AG04450 (cell line): ENCODE measurements around the gene SLC46A1. TPM values are rescaled to one million over a fixed set of nuclear protein-coding genes. Genes with fewer than 3 reads are reported as not detected.
A peak's percentile ranks its signal among the peaks of the same experiment; 100 is the strongest.

ENCODE experiments used
- CTCF ChIA-PET: fragments of 300-600, 350-600 bp; formaldehyde crosslinking; extraction: SDS; loops from one replicate; lab custom pipeline; 2022; ENCODE audit warnings: antibody characterized with exemption, inconsistent platforms; lab: Charles Lee
- POLR2A ChIA-PET: fragments of 350-600 bp; formaldehyde crosslinking; extraction: SDS; loops from one replicate; lab custom pipeline; 2021; ENCODE audit warnings: antibody characterized with exemption, inconsistent platforms; lab: Yijun Ruan, JAX
- DNase-seq: peaks from one replicate; pipeline ENCODE4 v3.0.0-alpha.2; 2011; ENCODE audit warnings: low read depth, low spot score
- H3K27ac ChIP-seq: one replicate; pipeline ENCODE4 v1.5.1; 2012; ENCODE audit warnings: low read depth, low read length, control low read depth
- H3K27me3 ChIP-seq: one replicate; pipeline ENCODE4 v1.6.0; 2012; ENCODE audit warnings: low read length; ENCODE audit not compliant: control insufficient read depth, insufficient read depth
- H3K4me3 ChIP-seq: 2 replicates; pipeline ENCODE4 v1.5.1; 2011; ENCODE audit warnings: mild to moderate bottlenecking, low read depth, low read length, control low read depth
- H3K9me3 ChIP-seq: 2 replicates; pipeline ENCODE4 v1.5.1; 2012; ENCODE audit warnings: low read length; ENCODE audit not compliant: control insufficient read depth, insufficient read depth
- polyA plus RNA-seq: library from polyadenylated mRNA; depleted of rRNA; stranded (reverse); fragments of >200 nt; gene quantifications from 2 replicates; pipeline ENCODE4 v1.2.3, GENCODE V29; 2011
- TF ChIP-seq, protein P1 (sequence below): IDR thresholded peaks from 2 replicates; pipeline ENCODE4 v1.5.1; 2011; ENCODE audit warnings: low read depth, low read length, control low read depth, inconsistent platforms

SLC46A1 gene
- polyA plus RNA-seq, 1 experiment: 2.5 TPM

DNA sequence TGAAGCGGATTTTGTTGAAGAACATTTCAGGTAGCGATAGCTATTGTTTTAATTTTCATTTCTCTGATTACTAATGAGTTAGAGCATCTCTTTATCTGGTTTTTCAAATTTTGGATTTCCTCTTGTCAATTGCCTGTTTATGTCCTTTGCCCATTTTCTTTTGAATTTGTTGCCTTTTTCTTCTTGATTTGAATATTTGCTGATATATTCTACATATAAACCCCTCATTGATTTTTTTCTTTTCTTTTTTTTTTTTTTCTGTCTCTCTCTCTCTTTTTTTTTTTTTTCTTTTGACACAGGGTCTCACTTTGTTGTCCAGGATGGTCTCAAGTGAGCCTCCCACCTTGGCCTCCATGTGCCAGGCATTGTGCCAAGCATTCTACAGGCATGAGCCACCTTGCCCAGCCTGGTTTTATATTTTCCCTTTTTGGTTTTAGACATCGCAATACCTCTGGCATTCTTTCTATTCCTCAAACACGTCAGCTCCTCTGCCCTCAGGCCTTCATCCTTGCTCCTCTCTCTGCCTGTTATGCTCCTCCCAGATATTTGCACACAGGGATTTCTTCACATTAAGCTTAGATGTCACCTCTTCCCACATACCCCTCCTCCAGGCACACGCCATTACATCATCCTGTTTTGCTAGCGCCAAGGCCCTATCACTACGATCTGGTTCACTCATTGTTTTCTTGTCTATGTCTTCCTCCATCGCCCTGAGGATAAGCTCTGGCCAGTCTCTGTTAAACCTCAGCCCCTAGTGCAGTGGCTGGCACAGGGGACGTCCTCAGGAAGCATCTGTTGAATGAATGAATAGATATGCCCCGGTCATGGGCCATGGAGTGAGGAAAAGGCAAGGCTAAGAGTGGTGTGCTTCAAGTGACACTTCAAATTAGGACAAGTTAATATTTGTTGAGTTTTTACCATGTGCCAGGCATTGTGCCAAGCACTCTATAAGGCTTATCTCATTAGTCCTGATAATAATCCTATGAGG, 25.9 kb downstream of the SLC46A1 start:
- ChIA-PET CTCF (interaction anchor here (0.7 to 1.3 kb wide), 2 partner anchors 36 kb away, joined by 3 to 5 read pairs; no protein-coding TSS in a partner anchor), POLR2A (no interaction called here)
- Histone ChIP-seq H3K27ac (no peak overlapping the region), H3K9me3 (no peaks in the 10 kb centered on the region; the same call in 1 of the 2 replicates), H3K4me3 (no peak overlapping the region), H3K27me3 (no peaks in the 10 kb centered on the region)
- DNase-seq: no peak
- TF ChIP-seq, protein P1, sequence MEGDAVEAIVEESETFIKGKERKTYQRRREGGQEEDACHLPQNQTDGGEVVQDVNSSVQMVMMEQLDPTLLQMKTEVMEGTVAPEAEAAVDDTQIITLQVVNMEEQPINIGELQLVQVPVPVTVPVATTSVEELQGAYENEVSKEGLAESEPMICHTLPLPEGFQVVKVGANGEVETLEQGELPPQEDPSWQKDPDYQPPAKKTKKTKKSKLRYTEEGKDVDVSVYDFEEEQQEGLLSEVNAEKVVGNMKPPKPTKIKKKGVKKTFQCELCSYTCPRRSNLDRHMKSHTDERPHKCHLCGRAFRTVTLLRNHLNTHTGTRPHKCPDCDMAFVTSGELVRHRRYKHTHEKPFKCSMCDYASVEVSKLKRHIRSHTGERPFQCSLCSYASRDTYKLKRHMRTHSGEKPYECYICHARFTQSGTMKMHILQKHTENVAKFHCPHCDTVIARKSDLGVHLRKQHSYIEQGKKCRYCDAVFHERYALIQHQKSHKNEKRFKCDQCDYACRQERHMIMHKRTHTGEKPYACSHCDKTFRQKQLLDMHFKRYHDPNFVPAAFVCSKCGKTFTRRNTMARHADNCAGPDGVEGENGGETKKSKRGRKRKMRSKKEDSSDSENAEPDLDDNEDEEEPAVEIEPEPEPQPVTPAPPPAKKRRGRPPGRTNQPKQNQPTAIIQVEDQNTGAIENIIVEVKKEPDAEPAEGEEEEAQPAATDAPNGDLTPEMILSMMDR: no peak

DNA sequence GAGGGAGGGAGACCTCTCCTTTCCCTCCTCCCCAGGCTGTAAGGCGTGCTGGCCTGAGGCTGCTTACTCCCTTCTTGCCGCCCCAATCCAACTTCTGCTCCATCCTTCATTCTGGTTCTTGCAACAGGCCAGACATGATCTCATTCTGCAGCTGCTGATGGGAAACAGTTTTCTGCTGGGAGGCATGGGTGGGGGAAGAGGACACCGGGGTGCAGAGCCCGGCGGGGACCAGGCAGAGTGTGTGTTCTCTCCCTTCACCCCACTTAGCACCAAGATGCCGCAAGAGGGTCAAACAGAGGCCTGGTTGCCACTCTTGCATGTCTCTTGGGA, 33.1 kb downstream of the SLC46A1 start:
- no peaks in the 10 kb centered on the region for H3K27me3 ChIP-seq
- peak overlapping the region; percentile 69 for H3K4me3 ChIP-seq
- TF ChIP-seq, protein P1: no peak
- no peak overlapping the region for H3K27ac ChIP-seq
- ChIA-PET CTCF (no interaction called here), POLR2A (no interaction called here)
- DNase-seq: no peak
- no peaks in the 10 kb centered on the region; the same call in 1 of the 2 replicates for H3K9me3 ChIP-seq

DNA sequence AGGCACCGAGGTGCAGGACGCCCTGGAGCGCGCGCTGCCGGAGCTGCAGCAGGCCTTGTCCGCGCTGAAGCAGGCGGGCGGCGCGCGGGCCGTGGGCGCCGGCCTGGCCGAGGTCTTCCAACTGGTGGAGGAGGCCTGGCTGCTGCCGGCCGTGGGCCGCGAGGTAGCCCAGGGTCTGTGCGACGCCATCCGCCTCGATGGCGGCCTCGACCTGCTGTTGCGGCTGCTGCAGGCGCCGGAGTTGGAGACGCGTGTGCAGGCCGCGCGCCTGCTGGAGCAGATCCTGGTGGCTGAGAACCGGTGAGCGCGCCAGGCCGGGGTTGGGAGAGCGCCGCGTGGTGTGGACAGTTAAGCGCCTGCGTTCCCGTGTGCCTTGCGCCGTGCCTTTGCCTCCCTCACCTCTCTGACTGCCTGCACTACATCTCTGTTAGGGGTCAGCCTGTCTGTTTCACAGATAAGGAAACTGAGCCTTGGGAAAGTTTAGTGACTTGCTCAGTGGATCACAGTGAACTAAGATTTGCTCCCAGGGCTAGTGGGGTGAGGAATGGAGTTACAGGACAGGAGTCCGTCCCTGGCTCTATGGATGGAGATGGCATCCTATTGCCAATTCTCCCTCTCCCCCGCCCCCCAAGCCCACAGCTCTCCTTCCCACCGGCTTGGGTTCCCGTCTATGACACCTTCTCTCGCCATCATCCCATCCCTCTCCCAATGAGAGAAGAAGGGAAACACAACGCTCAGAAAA, 33.6 kb downstream of the SLC46A1 start:
- Histone ChIP-seq H3K4me3 (peak overlapping the region; percentile 69), H3K27me3 (no peaks in the 10 kb centered on the region), H3K27ac (no peak overlapping the region), H3K9me3 (no peaks in the 10 kb centered on the region; the same call in 1 of the 2 replicates)
- ChIA-PET POLR2A (interaction anchor here (0.7 to 3.8 kb wide), 3 partner anchors 15 to 59 kb away, joined by 3 to 17 read pairs (median 7); partner anchors contain the start of genes IFT20, POLDIP2 and TNFAIP1), CTCF (no interaction called here)
- no peak for DNase-seq
- TF ChIP-seq, protein P1: no peak

DNA sequence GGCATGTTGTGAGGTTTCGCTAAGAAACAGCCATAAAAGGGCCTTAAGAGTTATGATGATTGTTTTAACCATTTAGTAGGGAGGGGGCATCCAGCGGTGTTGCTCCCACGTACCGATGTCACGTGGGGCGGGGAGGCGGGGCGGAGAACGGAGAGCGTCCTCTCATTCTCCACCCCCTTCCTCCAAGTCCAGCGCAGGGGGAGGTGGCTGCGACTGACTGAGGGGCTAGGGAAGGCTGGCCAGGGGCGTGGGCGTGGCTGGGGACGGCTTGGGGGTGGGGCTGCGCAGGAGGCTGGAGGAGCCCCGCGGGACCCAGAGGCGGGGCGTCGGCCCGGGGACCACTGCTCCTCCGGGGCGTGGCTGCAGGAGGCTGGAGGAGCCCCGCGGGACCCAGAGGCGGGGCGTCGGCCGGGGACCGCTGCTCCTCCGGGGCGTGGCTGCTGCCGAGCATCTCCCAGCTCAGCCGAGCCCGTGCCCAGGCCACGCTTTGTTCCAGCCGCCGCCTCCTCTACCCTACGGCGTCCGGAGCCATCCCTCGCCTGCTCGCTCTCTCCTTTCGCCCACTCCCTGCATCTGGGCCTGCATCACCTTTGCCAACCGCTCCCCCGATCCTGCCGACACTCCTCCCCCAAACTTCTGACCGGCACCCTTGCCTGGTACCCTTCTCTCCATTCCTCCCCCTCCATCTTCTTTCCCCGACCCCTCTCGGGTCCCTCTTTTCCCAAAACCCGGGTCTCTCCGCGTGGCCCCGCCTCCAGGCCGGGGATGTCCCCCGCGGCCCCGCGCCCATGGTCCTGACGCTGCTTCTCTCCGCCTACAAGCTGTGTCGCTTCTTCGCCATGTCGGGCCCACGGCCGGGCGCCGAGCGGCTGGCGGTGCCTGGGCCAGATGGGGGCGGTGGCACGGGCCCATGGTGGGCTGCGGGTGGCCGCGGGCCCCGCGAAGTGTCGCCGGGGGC, 34.5 kb downstream of the SLC46A1 start, which contains the start of gene SARM1:
TSS of gene SARM1 (plus strand) at position 450 of the 958 bp plus-strand sequence. CDS start at position 789, 339 bp downstream.
- Histone ChIP-seq H3K4me3 (peak within 1 kb of the TSS; percentile 69), H3K27ac (peak within 1 kb of the TSS; percentile 0), H3K27me3 (no peaks in the 10 kb centered on the region), H3K9me3 (no peaks in the 10 kb centered on the region; the same call in 1 of the 2 replicates)
- DNase-seq: peak; percentile 76
- TF ChIP-seq, protein P1: no peak
- ChIA-PET CTCF (interaction anchor here (0.6 kb wide), 1 partner anchor 45 kb away, joined by 3 read pairs; no protein-coding TSS in a partner anchor), POLR2A (interaction anchor here (0.6 to 3.8 kb wide), 5 partner anchors 14 to 333 kb away, joined by 3 to 17 read pairs (median 3); partner anchors contain the start of genes IFT20, POLDIP2 and TNFAIP1)
